HEK293 (cell line): ENCODE data around the gene PIM3.

Source experiments
- TF ChIP-seq, protein P1 (sequence below): fragments of 450-650 bp; formaldehyde crosslinking; IDR thresholded peaks from 2 replicates; pipeline ENCODE4 v1.5.1; 2016; ENCODE audit warnings: missing biosample characterization, missing genetic modification characterization
- TF ChIP-seq, protein P2 (sequence below): fragments of 450-650 bp; formaldehyde crosslinking; IDR thresholded peaks from 2 replicates; pipeline ENCODE4 v1.5.1; 2016; ENCODE audit warnings: missing biosample characterization, missing genetic modification characterization

DNA sequence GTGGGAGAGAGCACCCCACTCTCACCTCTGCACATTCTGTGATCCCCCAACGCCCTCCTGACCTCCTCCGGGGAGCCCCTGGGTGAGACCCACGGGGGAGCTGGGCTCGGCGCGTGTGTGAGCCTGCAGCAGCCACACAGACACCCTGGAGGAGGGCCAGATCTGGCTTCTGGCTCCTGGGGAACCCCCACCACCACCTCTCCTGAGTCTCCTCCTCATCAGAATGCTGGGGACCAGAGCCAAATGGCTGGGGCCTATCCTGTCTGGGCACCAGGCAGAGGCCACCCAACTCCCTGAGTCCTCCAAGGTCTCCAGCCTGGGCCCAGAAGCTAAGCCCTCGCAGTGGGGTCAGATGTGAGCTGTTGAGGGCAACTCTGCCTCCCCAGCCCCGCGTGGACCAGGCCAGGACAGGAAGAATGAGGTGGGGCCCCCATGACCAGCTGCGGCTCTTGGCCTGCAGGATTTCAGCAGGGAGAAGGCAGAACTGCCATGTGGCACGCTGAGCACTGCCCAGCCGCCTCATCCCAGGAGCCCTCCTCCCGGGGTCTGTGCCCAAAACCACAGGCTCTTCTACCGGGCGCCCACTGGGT lies 5.5 kb upstream of the PIM3 start:
- TF ChIP-seq, protein P1, sequence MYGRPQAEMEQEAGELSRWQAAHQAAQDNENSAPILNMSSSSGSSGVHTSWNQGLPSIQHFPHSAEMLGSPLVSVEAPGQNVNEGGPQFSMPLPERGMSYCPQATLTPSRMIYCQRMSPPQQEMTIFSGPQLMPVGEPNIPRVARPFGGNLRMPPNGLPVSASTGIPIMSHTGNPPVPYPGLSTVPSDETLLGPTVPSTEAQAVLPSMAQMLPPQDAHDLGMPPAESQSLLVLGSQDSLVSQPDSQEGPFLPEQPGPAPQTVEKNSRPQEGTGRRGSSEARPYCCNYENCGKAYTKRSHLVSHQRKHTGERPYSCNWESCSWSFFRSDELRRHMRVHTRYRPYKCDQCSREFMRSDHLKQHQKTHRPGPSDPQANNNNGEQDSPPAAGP (tag by site-specific recombination), result no peak
- TF ChIP-seq, protein P2, sequence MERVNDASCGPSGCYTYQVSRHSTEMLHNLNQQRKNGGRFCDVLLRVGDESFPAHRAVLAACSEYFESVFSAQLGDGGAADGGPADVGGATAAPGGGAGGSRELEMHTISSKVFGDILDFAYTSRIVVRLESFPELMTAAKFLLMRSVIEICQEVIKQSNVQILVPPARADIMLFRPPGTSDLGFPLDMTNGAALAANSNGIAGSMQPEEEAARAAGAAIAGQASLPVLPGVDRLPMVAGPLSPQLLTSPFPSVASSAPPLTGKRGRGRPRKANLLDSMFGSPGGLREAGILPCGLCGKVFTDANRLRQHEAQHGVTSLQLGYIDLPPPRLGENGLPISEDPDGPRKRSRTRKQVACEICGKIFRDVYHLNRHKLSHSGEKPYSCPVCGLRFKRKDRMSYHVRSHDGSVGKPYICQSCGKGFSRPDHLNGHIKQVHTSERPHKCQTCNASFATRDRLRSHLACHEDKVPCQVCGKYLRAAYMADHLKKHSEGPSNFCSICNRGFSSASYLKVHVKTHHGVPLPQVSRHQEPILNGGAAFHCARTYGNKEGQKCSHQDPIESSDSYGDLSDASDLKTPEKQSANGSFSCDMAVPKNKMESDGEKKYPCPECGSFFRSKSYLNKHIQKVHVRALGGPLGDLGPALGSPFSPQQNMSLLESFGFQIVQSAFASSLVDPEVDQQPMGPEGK (tag by site-specific recombination), result no peak
